GM10248 (cell line): ENCODE data around the gene TIMP1.
"Not testable (repeated sequence)": the region's sequence is repeated elsewhere in the genome, so short reads cannot be mapped to it uniquely, and the experiment has no call there.

Experiments
- CTCF ChIA-PET: fragments of 300-600 bp; sonication (Branson Sonifier 250); formaldehyde crosslinking; extraction: SDS; loops from one replicate; lab custom pipeline; 2021; ENCODE audit warnings: antibody characterized with exemption; lab: Yijun Ruan, JAX
- POLR2A ChIA-PET: fragments of 350-650 bp; sonication (Branson Sonifier 250); formaldehyde crosslinking; extraction: SDS; loops from one replicate; lab custom pipeline; 2020; ENCODE audit warnings: antibody characterized with exemption; lab: Yijun Ruan, JAX
- DNase-seq: peaks from one replicate; pipeline ENCODE4 v3.0.0; 2012; ENCODE audit errors: extremely low spot score
- TF ChIP-seq, protein P1 (sequence below): IDR thresholded peaks from 2 replicates; pipeline ENCODE4 v1.5.1; 2012; ENCODE audit warnings: mild to moderate bottlenecking, low read depth; ENCODE audit errors: extremely low read depth, missing control alignments, control extremely low read depth

The TIMP1 gene

DNA sequence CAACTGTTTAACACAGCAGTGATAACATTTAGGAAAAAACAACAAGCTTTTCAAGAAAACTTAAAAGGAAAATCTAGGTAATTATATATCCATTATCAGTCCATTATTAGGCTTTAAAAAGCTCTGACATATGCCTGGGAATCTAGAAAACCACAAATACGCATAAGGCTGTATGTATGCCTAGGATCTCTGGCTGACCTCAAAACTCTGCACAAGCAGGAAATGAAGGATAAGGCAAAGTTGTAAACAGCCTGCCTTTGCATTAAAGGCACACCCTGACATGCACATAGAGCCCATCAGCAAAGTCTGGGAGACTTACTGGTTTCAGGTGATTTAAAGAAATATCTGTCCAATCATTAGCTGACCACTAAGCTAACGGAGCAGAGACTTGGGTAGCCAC, 14.0 kb downstream of the TIMP1 start:
- ChIA-PET CTCF (no interaction called here), POLR2A (no interaction called here)
- TF ChIP-seq, protein P1, sequence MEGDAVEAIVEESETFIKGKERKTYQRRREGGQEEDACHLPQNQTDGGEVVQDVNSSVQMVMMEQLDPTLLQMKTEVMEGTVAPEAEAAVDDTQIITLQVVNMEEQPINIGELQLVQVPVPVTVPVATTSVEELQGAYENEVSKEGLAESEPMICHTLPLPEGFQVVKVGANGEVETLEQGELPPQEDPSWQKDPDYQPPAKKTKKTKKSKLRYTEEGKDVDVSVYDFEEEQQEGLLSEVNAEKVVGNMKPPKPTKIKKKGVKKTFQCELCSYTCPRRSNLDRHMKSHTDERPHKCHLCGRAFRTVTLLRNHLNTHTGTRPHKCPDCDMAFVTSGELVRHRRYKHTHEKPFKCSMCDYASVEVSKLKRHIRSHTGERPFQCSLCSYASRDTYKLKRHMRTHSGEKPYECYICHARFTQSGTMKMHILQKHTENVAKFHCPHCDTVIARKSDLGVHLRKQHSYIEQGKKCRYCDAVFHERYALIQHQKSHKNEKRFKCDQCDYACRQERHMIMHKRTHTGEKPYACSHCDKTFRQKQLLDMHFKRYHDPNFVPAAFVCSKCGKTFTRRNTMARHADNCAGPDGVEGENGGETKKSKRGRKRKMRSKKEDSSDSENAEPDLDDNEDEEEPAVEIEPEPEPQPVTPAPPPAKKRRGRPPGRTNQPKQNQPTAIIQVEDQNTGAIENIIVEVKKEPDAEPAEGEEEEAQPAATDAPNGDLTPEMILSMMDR: no peak
- DNase-seq: no peak

DNA sequence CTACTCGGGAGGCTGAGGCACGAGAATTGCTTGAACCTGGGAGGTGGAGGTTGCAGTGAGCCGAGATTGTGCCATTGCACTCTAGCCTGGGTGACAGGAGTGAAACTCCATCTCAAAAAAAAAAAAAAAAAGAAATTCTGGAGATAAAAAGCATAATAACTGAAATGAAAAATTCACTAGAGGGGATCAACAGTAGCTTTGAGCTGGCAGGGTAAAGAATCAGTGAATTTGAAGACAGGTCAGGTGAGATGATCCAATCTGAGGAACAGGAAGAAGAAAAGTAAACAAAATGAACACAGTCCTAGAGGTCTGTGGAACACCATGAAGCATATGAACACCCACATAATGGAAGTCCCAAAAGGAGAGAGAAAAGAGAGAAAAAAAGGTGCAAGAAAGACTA, 15.0 kb downstream of the TIMP1 start:
- no peak for DNase-seq

DNA sequence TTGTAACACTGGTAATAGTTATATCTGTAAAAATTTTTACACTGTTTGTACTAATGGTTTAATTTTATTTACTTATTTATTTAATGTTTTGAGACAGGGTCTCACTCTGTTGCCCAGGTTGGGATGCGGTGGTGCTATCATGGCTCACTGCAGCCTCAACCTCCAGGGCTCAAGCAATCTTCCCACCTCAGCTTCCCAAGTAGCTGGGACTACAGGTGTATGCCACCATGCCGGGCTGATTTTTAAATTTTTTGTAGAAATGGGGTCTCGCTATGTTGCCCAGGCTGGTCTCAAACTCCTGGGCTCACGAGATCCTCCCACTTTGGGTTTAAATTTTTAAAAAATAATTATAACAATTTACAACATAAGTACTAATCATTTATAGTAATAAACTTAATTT, 20.9 kb downstream of the TIMP1 start:
- POLR2A ChIA-PET, DNase-seq, CTCF ChIA-PET: not testable (repeated sequence)

More for the DNA sequence above, 15.0 kb downstream of the TIMP1 start:
- ChIA-PET CTCF (no interaction called here), POLR2A (no interaction called here)
- TF ChIP-seq, protein P1: no peak

DNA sequence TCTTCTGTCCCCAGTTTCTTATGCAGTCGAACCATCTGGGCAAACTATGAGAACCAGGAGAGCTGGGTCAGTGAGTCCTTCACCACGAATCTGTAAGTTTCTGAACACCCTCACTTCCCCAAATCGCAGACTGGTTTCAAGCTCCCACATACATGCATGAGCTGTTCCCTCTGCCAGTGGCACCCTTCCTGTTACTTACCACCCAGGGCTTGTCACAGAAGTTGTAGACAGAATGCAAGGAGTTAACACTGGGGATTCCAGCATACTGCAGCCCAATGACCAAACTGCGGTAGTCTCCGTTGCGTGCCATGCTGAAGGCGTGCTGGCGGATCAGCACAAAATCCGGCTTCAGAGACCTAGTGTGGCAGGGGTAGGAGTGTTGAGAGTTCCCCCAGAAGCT, 22.8 kb downstream of the TIMP1 start:
- TF ChIP-seq, protein P1: no peak
- no peak for DNase-seq
- ChIA-PET POLR2A (no interaction called here), CTCF (no interaction called here)

DNA sequence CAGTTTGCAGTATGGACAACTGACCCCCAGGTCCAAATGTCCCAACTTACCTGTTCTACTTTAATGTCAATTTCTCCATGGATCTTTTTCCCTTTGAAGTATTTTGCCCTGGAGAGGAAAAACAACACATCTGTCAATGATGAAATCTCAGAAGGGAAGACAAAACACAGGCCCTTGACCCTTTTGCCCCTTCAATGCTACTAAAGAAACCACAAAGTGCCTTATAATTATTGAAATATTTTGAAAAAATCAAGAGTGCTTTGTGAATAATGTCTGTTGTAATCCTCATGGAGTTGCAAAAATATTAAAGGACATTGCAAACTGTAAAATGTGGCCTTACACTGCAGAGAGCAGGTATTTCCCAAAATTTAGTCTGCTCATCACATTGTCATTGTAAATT, 24.9 kb downstream of the TIMP1 start:
- POLR2A ChIA-PET: no interaction called here
- TF ChIP-seq, protein P1: no peak
- DNase-seq: no peak
- CTCF ChIA-PET: no interaction called here

DNA sequence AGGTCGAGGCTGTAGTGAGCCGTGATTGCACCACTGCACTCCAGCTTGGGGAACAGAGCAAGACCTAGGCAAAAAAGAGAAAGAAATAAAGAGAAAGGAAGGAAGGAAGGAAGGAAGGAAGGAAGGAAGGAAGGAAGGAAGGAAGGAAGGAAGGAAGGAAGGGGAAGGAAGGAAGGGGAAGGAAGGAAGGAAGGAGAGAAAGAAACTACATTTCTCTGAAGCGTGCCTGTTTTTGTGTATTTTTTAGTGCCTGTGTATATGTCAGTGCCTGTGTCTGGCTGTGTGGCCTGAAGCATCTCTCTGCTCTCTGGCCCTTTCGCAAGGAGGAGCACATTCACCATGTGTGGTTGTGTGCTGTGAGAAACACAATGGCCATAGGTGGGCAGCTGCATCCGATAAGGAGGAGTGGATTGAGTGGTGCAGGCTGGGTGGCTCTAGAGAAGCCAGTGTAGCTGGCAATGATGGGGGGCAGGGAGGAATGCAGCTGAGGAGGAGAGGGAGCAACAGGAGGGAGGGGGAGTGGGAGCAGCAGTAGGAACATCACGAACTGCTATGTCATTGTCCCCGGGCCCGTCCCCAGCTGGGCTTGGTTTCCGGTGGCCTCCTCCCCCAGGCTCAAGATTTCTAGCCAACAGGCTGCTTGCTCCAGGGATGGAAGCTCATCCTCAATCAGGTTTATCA, 26.0 kb downstream of the TIMP1 start:
- POLR2A ChIA-PET: no interaction called here
- CTCF ChIA-PET: no interaction called here
- no peak for DNase-seq
- TF ChIP-seq, protein P1: no peak

DNA sequence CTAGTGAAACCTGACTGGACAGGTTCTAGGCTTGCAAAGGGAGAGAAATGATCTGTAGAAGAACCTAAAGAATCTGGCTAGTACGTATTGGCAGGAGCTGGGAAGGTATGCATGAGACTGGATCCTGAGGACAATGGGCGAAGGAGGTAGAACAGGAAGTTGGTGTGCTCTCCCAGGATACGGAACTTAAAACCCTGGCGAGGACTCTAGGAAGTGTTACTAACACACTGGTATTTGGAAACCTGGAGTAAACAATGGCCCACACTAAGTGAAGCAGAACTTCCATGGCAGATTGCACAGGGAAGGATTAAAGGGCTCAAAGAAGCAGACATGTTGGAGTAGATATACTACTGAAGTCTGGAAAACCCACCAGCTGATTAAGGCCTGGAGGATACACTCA, 28.3 kb downstream of the TIMP1 start:
- CTCF ChIA-PET: no interaction called here
- POLR2A ChIA-PET: no interaction called here
- no peak for DNase-seq
- TF ChIP-seq, protein P1: no peak
